ENCODE data around the gene RIMS1.
A peak's percentile ranks its signal among the peaks of the same experiment; 100 is the strongest.

The RIMS1 gene

DNA sequence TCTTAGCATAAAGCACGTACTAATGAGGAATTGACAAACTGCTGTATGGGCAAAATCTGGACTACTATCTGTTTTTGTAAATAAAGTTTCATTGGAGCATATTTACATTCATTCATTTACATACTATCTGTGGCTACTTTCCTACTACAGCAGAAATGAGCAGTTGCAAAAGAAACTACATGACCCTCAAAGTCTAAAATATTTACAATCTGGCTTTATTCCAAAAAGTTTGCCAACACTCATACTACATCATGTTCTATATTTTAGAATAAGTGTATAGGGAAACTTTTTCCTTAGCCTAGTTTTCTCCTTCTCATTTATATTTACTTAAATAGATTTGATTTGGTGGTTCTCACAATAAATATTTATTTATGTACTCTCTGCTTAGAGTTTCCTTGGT, 208.2 kb downstream of the RIMS1 start:
- DNase-seq, result no peak

DNA sequence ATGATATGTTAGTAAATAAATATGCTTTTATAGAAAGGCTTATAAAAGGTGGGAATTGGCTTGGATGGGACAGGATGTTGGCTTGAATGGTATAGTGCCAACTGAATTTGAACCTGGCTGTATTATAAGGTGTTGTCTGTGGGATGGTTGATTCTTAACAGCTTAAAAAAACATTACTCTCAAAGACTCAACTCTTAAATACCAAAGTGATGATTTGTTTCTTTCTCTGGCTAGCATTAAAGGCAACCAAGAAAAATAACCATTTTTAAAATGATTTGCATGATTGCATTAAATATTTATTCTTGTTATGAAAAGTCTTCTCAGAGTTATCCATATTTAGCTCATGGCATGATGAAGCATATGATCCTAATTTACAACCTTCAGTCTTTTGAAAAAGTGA, 216.2 kb downstream of the RIMS1 start:
- DNase-seq, result peak; percentile 19

DNA sequence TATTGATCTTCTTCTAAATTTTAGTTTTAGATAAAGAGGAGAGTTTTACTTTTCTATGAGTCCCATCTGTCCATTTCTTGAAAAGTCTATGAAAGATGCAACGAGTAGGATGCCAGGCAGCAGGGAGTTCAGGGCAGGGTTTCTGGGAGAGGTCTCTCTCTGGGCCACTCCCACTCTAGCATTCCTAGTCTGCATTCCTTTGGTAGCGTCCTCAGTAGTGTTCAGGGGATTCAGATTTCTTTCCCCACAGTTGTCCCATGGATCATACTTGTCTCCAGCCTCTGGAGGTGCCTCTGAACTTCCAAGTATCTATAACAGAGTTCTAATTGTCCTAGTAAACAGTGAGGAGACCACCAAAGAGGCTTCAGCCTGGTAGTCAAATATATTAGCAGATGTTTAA, 225.3 kb downstream of the RIMS1 start:
- no peak for DNase-seq

DNA sequence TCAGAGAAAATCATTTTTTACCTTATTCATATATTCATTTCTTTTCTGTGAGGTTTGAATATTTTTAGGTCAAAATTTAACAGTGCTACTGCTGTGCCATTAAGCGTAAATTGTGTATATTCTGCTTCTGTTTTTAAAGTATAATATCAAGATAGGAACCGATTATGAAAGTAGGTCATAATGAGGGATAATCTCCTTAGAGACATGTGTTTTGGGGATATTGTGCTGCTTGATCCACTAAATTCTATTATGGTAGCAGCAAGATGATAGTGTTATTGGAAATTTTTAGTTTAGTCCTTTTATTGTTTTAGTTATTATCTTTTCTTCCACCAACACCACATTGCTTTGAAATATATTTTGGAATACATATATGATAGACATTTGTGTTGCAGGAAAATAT, 244.0 kb downstream of the RIMS1 start:
- no peak for DNase-seq

DNA sequence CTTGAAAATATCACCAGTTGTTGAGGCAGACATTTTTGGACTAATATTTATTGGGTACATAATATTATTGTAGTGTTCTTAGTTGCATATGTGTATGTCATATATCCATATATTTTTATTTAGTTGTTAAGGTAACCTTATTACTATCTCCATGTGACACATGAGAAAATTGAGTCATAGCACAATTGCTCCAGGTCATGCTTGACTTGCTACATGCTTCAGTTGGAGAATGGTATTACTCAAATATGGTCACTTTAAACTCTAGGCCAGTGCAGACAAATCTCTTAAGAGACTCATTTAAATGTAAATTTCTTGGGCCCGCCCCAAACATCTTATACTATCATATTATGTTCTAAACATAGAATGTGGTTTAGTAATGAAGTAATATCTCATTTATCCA, 246.1 kb downstream of the RIMS1 start:
- peak; percentile 71 for DNase-seq

DNA sequence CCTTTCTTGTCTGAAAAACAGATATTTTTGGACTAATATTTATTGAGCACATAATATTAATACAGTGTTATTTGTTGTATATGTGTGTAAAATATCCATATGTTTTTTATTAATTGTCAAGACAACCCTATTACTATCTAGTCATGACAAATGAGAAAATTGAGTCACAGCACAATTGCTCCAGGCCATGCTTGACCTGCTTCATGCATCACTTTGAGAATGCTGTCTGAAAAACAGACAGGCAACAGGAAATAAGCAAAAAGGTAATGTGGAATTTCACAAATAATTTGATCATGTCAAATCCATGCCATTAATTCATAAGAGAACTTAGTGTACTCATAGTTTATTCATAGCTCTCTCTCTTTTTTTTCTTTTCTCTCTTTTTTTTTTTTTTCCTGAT, 246.5 kb downstream of the RIMS1 start:
- peak; percentile 37 for DNase-seq

DNA sequence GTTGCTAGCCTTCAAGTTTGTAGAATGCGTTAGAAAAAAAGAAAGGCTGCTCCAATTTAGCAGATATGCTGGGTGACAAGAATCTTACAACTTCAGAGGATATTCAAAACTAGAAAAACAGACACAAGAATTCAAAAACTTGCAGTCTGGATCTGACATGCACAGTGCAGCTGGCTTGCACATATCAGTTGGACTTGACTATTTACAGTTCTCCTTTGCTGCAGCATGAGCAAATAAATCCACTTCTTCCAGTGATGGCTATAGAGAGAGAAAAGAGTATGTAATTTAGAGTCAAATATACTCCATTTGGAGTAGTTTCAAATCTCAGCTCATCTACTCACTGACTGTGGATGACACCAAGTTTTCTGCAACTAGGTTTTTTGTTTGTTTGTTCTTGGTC, 247.0 kb downstream of the RIMS1 start:
- DNase-seq, result no peak

DNA sequence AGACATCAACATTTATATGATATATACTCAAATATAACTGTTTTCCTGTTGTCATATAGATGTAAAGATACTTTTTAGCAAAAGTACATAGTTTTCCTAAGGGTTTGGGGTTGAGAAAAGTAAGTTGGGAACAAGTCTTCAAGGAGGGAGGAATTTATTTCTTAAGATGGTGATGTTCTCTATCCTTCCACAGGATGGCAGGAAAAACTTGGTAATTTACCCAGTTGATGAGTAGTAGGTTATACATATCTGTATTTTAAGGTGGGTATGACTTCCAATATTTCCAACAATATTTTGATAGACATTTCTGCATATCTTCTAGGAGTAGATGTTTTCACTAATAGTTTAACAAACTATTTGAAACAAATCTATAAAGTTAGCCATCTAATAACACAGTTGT, 254.4 kb downstream of the RIMS1 start:
- no peak for DNase-seq

DNA sequence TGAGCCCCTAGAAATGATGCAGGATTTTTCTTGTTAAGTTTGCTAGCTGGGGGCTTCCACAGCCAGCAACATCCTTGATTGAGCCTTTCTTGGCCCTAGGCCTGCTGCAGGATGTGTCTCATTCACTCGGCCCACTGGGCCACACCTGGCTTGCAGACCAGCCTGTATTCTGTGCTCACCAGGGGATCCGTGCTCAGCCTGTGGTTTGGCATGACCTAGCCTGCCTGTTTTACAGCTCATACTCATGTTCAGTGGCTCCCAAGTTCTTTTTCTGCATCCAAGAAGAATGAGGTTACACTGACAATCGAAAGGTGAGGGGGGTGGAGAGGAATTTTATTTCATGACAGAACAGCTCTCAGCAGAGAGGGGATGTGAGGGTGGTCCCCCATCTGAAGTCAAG, 263.4 kb downstream of the RIMS1 start:
- DNase-seq, result no peak

DNA sequence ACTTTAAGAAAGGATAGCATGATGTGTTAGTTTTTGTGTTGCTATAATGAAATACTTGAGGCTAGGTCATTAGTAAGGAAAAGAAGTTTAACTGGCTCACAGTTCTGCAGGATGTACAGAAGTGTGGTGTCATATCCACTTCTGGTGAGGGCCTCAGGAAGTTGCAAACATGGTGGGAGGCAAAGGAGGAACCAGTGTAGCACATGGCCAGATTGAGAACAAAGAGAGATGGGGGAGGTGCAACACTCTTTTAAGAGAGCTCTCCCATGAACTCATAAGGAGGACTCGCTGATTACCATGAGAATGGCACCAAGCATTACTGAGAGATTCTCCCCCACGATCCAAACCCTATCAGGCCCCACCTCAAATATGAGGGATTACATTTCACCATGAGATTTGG, 265.4 kb downstream of the RIMS1 start:
- DNase-seq, result no peak

DNA sequence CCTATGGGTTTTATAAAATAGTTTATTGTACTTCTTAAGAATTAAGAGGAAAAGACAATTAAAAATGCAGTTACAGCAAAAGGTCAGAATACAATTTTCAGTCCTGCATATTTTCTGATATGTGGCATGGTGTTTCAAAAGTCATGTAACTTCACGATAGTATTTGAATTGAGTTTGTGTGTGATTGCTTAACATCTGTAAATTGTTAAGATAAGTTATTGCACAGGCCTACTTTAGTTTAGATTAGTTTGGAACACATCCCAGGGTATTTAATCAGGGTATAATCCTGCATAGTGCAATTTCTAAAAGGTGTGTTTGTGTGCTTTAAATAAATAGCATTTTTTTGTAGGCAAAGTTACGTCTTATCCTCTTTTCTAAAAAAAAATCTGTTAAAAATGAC, 289.6 kb downstream of the RIMS1 start:
- no peak for DNase-seq

DNA sequence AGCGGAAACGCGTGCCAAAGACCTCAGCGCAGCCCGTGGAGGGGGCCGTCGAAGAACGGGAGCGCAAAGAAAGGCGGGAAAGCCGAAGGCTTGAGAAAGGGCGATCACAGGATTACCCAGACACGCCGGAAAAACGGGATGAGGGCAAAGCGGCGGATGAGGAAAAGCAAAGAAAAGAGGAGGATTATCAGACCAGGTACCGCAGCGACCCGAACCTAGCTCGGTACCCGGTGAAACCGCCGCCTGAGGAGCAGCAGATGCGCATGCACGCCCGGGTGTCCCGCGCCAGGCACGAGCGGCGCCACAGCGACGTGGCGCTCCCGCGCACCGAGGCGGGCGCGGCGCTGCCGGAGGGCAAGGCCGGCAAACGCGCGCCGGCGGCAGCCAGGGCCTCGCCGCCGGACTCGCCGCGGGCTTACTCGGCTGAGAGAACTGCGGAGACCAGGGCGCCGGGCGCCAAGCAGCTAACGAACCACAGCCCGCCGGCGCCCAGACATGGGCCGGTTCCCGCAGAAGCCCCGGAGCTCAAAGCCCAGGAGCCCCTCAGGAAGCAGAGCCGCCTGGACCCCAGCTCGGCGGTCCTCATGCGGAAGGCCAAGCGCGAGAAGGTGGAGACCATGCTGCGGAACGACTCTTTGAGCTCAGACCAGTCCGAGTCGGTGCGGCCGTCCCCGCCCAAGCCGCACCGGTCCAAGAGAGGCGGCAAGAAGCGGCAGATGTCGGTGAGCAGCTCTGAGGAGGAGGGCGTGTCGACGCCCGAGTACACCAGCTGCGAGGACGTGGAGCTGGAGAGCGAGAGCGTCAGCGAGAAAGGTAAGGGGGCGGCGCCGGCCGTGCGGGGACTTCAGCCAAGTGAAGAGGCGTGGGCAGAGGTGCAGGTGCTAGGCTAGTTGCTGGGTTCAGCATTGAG, 296.2 kb downstream of the RIMS1 start:
- peak; percentile 26 for DNase-seq

DNA sequence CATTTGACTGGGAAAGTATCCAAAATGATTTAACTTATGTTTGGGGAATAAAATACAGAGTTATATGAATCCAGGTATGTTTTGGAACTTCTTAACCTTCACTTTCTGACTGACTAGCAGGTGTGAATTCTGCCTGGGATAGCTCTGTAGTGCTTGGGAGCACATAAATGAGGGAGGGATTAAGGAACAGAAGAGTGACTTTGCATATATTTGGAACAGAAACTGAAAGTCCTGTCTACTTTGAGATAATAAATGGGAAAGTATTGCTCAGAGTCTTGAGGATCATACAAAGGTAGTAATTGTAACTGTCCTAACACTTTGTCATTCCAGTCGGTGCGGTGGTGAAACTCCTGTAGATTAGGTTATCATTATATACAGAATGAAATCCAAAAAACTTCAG, 317.6 kb downstream of the RIMS1 start:
- DNase-seq, result no peak

DNA sequence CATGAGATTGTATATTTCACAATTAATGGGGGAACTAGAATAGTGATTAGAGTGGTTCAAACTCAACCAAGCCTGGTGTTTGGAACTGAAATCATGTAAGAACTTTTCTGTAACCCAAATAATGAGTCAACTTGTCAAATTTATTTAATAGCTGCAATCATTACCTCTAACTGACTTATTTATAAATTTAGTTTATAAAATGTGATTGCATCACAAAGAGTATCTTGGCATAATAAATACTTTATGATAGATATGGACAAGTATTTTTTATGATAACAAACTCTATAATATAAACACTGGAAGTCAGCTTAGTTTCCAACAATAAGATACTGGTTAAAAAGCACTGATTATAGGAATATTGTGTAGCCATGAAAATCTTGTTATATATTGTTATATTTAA, 319.1 kb downstream of the RIMS1 start:
- DNase-seq, result no peak

DNA sequence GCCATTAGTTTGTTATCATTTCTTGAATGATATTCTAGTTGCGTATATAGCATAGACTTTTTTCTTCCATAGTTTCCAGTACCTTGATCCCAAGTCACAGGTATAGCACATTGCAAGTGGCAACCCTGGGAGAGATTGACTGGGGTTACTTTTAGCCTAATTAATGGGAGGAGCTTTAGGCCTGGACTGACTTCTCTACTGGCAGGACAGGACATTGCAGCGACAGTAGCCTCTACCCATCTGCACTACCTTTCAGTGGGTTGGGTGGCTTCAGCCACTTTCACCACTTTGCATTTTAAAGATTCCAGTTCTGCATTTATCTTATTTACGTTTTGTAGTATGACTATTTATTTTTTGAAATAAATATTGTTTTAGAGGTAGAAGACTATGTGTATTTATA, 320.3 kb downstream of the RIMS1 start:
- DNase-seq, result no peak

DNA sequence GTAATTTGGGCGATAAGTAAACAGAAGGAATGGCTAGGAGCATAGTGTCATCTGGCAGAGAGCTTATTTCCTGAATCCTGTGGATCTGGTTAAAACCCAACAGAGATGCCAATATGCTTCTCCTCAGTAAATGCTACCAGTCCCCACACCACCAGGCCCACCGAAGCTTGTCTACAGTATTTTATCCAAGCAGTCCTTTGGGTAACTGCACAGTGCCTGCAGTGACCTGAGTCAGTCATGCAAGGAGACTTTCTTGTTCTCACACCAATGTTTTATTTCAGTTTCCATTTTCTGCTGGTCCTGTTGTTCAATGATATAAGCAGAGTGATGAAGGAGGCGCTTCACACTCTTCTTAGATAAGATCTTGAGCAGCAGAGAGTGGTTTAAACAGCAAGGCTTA, 326.3 kb downstream of the RIMS1 start:
- no peak for DNase-seq

DNA sequence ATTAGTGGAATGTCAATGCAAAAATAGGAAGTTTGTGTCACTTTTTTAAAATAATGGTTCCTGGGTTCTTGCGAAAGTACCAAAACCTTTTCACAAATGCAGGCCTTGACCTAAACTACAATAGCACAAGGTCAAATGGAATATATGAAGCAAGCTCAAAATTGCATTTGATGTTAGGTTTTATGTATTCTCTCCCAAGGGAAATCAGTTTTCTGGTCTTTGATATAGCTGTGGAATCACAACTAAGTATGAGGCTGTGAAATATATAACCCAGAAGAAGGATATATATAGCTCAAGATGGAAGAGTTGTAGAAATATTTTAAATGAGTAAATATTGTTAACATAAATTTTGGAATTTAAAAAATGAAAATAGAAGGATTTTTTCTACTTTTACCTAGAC, 327.3 kb downstream of the RIMS1 start:
- DNase-seq, result no peak

DNA sequence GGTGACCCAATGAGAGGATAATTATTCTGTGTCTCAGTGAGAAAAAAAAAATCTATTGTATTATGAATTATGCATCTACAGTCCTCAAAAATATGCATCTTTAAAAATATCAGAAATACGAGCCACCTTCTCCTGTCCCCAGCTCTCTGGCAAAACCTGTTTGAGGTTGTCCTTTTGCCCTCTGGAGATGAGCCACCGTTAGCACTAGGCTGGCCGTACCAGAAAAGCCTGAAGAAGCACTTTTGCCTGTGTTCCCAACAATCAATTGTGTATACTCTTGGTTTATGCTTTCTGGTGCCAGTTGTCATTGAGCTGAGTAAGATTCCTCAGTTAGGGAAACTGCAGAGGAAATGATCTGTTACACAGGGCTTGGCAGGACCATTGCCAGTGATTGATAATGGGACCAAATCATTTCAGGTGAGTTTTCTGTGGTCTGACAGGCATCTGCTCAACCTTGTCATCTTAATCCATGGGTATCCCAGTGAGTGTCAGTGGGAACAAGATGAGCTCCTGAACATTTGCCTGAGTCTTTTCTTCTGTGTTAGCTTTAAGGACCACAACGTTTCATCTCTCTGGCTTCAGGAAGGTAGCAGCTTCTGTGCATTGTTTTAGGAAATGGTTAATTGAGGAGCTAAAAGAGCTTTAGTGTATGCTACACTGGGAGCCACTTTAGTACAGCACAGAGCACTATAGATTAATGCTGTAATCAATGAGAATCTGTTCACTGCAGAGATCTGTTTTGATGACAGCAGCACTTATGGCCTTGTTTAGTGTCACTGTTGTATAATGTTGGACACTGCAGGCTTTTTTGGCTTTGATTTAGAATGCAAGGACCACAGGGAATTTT, 330.1 kb downstream of the RIMS1 start:
- no peak for DNase-seq

DNA sequence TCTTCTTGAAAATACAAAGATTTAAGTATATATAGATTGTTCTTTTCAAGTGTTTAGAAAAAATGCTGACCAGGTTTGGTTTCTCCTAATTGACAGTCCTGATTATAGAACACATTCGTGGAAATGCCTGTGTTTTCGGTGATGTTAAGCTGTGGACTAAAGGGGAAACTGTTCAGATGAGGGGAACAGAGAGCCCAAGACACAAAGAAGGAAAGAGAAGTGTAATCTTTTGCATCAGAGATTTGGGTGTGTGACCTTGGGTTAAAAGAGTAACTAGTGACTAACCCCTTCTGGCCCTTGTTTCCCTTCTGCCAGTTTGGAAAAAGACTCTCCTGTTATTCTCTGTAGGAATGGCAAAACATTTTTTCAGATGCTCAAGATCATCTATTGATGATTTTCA, 331.3 kb downstream of the RIMS1 start:
- no peak for DNase-seq

DNA sequence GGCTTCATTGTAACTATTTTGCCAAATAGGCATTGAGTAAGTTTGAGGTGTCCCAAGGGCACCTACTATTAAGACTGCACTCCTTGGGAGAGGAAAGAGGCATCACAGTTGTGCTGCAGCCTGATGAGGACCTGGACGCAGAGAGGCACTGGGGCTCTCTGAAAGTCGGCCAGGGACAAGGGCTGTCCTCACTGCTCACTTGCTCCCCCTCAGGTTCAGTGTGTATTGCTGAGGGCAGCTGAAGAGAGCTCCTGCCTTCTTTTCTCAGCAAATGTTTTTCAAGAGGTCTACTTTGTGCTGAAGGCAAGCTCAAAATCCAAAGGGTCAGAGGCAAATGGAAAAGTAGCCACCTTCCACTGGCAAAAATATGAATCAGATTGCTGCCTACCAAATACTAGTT, 331.8 kb downstream of the RIMS1 start:
- DNase-seq, result no peak

DNA sequence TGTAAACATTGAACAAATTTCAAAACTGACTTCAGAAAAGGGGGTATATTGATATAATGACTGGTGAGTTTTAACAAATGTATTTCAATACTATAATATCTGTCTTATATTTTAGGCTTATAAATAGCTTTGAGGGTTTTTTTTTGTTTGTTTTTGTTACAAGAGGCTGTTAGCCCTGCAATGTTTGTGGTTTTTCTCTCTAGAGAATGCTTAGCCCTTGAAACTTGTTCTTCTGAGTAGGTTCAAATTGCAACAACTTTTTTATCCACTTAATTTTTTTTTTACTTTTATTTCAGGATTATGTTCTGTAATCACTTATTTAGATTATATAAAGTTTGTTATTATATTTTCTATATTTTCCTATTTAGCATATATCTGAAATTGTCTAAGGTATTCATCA, 333.2 kb downstream of the RIMS1 start:
- DNase-seq, result no peak

DNA sequence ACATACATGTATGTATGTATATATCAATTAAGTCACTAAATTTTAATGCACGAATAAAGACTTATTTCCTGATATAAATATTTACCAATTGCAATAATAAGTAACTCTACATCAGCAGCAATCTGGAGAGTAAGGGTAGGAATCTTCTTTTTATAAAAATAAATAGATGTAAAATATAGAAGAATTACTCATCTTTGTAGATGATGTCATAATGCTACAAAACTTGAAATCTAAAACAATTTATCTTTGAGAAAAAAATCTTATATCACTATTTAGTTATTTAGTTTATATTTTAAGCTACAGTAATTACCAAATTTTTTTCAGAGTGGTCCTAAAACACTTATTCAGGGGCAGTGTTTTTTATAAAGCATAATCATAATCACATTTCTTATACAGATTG, 351.7 kb downstream of the RIMS1 start:
- no peak for DNase-seq

DNA sequence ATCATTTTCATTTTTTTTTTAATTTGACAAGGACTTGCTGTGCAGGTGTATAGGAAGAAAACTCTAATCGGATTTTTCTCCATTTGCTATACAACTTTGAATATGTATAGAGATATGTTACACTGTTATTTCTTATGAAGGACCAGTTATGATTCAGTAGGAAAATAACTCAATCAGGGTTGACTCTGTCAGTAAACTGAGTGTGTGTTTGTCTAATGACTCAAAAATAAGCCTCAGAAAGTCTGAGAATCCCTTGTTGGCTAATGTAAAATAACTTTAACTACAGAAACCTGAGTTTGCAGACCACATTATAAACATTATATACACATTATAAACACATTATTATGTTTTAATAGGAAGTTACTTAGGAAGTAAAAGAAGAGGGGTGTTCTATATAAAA, 352.6 kb downstream of the RIMS1 start:
- no peak for DNase-seq

DNA sequence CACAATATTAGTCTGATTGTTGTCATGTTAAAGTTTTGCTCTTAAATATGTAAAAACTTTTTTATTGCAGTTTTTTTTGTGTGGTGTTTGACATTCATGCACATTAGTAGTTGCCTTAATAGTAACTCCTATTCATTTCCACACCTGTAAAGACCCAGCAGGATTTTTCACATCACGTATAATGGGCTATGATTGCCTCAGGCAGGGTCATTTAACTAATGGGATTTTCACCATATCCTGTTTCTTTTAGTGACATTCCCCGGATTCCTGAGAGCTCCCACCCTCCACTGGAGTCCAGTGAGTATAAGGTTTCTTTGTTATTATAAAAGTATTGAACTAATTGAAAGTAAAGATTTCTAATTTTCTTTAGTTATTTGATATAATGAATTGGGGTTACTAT, 359.2 kb downstream of the RIMS1 start:
- no peak for DNase-seq

Data from kidney glomerular epithelial cell (primary cell).